SK-N-SH (cell line): ENCODE data around the gene C2CD4C.

Source experiments
- ELF1 ChIP-seq: IDR thresholded peaks from 2 replicates; pipeline ENCODE4 v1.4.0; 2012
- EP300 ChIP-seq, 2 experiments: IDR thresholded peaks; 2 replicates each; pipeline versions ENCODE4 v1.4.0 to v1.6.1; 2012; ENCODE audit warnings: borderline replicate concordance in 1 of 2, low read depth in 1 of 2, low read length in 1 of 2
- FOXM1 ChIP-seq: IDR thresholded peaks from 2 replicates; pipeline ENCODE4 v1.4.0; 2012; ENCODE audit warnings: low read depth, mild to moderate bottlenecking
- GABPA ChIP-seq: IDR thresholded peaks from 2 replicates; pipeline ENCODE4 v1.4.0; 2012; ENCODE audit warnings: low read depth, mild to moderate bottlenecking
- MXI1 ChIP-seq: IDR thresholded peaks from 2 replicates; pipeline ENCODE4 v1.6.1; 2012; ENCODE audit warnings: mild to moderate bottlenecking, low read depth, low read length, improper control_type of control experiment
- RAD21 ChIP-seq: IDR thresholded peaks from 2 replicates; pipeline ENCODE4 v1.6.1; 2012; ENCODE audit warnings: mild to moderate bottlenecking, low read length
- SIN3A ChIP-seq: IDR thresholded peaks from 2 replicates; pipeline ENCODE4 v1.6.1; 2012; ENCODE audit warnings: low read depth, mild to moderate bottlenecking, low read length, moderate library complexity, borderline replicate concordance
- YY1 ChIP-seq: IDR thresholded peaks from 2 replicates; pipeline ENCODE4 v1.4.0; 2012; ENCODE audit warnings: low read depth, mild to moderate bottlenecking
- TF ChIP-seq, protein P1 (sequence below): fragments of 200-600 bp; sonication (generic); IDR thresholded peaks from 2 replicates; pipeline ENCODE4 v1.6.1; 2017; ENCODE audit warnings: antibody characterized with exemption, mild to moderate bottlenecking, moderate library complexity
- TF ChIP-seq, protein P2 (sequence below): IDR thresholded peaks from 2 replicates; pipeline ENCODE4 v1.6.1; 2012; ENCODE audit warnings: mild to moderate bottlenecking, low read depth, low read length, moderate library complexity

DNA sequence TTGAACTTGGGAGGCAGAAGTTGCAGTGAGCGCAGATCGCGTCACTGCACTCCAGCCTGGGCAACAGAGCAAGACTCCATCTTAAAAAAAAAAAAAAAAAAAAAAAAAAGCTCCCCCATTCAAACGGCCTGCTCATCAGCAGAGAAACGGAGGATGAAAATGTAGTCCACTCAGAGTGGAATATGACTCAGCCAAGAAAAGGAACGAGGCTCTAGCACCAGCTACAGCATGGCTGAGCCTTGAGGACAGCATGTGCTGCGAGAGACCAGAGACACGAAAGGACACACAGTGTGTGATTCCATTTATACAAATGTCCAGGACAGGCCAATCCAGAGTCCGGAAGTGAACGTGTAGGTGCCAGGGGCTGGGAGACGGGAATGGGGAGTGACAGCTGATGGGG lies 46.3 kb downstream of the C2CD4C start:
- TF ChIP-seq SIN3A (no peak), ELF1 (no peak), YY1 (no peak), EP300 (IDR thresholded peaks at IDR 0.05; ENCODE audit: borderline replicate concordance in 1 of 2, low read depth in 1 of 2, low read length in 1 of 2) (no peak), FOXM1 (no peak), MXI1 (no peak), RAD21 (no peak), GABPA (no peak)
- TF ChIP-seq, protein P1, sequence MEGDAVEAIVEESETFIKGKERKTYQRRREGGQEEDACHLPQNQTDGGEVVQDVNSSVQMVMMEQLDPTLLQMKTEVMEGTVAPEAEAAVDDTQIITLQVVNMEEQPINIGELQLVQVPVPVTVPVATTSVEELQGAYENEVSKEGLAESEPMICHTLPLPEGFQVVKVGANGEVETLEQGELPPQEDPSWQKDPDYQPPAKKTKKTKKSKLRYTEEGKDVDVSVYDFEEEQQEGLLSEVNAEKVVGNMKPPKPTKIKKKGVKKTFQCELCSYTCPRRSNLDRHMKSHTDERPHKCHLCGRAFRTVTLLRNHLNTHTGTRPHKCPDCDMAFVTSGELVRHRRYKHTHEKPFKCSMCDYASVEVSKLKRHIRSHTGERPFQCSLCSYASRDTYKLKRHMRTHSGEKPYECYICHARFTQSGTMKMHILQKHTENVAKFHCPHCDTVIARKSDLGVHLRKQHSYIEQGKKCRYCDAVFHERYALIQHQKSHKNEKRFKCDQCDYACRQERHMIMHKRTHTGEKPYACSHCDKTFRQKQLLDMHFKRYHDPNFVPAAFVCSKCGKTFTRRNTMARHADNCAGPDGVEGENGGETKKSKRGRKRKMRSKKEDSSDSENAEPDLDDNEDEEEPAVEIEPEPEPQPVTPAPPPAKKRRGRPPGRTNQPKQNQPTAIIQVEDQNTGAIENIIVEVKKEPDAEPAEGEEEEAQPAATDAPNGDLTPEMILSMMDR, result no peak
- TF ChIP-seq, protein P2, sequence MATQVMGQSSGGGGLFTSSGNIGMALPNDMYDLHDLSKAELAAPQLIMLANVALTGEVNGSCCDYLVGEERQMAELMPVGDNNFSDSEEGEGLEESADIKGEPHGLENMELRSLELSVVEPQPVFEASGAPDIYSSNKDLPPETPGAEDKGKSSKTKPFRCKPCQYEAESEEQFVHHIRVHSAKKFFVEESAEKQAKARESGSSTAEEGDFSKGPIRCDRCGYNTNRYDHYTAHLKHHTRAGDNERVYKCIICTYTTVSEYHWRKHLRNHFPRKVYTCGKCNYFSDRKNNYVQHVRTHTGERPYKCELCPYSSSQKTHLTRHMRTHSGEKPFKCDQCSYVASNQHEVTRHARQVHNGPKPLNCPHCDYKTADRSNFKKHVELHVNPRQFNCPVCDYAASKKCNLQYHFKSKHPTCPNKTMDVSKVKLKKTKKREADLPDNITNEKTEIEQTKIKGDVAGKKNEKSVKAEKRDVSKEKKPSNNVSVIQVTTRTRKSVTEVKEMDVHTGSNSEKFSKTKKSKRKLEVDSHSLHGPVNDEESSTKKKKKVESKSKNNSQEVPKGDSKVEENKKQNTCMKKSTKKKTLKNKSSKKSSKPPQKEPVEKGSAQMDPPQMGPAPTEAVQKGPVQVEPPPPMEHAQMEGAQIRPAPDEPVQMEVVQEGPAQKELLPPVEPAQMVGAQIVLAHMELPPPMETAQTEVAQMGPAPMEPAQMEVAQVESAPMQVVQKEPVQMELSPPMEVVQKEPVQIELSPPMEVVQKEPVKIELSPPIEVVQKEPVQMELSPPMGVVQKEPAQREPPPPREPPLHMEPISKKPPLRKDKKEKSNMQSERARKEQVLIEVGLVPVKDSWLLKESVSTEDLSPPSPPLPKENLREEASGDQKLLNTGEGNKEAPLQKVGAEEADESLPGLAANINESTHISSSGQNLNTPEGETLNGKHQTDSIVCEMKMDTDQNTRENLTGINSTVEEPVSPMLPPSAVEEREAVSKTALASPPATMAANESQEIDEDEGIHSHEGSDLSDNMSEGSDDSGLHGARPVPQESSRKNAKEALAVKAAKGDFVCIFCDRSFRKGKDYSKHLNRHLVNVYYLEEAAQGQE, result no peak
